ENCODE data around the gene CYP3A5.

CYP3A5 gene

DNA sequence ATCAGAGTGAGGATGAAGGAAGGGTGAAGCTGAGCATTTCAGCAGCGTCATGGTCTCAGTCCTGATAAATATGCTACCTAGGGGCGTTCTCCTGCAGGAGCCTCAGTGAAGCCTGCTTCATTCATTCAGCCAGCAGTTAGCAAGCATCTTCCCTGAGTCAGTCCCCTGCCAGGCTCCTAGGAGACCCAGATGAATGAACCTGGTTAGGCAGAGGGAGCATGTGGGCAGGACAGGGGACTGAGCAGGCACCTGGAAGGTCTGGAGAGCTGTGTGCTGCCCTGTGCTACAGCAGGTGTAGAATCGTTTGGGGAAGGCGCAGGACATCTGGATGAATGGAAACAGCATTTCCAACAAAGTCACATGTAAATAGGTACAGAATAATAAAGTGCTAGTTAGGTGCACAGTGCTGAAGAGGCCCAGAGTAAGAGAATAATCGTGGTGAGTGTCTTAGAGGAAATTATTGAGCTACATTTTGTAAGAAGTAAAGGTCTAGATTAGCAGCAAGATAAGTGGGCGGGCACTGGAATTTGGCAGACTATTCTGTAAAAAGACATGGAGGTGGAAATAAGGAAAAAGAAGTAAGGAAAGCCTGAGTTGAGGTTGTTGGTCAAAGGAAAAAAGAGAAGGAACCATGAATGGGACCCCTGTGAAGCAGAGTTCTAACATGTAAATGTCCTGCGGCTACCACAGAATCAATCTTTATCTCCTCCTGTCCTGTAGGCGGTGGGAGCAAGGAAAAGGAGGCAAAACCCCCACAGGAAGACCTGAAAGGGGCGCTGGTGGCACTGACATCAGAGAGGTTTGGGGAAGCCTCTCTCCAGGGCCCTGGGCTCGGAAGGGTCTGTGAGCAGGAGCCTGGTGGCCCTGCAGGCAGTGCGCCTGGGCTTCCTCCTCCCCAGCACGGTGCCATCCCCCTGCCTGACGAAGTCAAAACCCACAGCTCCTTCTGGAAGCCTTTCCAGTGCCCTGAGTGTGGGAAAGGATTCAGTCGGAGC lies 51.0 kb downstream of the CYP3A5 start:
- no peak for TF ChIP-seq RAD21 (IDR thresholded peaks at IDR 0.05; ENCODE audit: low read depth)
- no peak for TF ChIP-seq TEAD4 (IDR thresholded peaks at IDR 0.05)
- TF ChIP-seq ZBTB7A (IDR thresholded peaks at IDR 0.05; ENCODE audit: low read depth), result no peak
- no peak for TF ChIP-seq NFIC (IDR thresholded peaks at IDR 0.05)
- no peak for TF ChIP-seq EP300 (IDR thresholded peaks at IDR 0.05; ENCODE audit: borderline replicate concordance)
- TF ChIP-seq FOXM1 (IDR thresholded peaks at IDR 0.05; ENCODE audit: borderline replicate concordance, low read depth), result no peak
- no peak for TF ChIP-seq TAF1 (IDR thresholded peaks at IDR 0.05; ENCODE audit: low read depth)
- TF ChIP-seq CREB1 (IDR thresholded peaks at IDR 0.05; ENCODE audit: low read depth), result no peak

DNA sequence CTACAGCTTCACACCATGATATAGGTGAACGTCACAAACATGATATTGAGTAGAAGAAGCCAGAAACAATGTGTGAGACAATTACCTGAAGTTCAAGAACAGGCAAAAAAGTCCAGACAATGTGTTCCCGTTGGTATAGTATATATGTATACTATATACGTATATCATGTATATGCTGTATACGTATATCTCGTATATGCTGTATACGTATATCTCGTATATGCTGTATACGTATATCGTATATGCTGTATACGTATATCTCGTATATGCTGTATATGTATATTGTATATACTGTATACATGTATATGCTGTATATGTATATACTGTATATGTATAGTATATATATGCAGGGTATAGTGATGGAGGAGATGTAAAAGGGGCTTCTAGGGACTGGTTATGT lies 52.3 kb downstream of the CYP3A5 start:
- TF ChIP-seq, protein P1, sequence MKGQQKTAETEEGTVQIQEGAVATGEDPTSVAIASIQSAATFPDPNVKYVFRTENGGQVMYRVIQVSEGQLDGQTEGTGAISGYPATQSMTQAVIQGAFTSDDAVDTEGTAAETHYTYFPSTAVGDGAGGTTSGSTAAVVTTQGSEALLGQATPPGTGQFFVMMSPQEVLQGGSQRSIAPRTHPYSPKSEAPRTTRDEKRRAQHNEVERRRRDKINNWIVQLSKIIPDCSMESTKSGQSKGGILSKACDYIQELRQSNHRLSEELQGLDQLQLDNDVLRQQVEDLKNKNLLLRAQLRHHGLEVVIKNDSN (IDR thresholded peaks at IDR 0.05), result no peak
- no peak for TF ChIP-seq ZBTB7A (IDR thresholded peaks at IDR 0.05; ENCODE audit: low read depth)
- no peak for TF ChIP-seq EGR1 (IDR thresholded peaks at IDR 0.05)
- TF ChIP-seq TEAD4 (IDR thresholded peaks at IDR 0.05), result no peak
- no peak for TF ChIP-seq EP300 (IDR thresholded peaks at IDR 0.05; ENCODE audit: borderline replicate concordance)
- TF ChIP-seq NFIC (IDR thresholded peaks at IDR 0.05), result no peak

DNA sequence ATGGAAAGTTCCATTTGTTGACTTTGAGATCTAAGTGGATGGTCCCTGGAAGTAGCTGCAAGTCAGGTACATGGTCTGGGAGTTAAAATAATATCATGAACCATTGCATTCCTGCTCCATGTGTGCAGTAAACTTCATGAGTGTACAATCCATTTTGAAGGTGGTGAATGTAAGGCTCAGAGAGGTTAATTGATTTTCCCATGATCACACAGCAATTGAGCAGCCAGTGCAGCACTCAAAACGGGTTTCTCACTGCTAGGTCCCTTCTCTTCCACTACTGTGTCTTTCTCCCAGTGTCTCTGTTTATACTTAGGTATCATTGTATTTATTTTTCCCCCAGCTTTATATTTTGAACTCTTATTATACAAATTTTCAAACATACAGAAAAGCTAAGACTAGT lies 53.1 kb downstream of the CYP3A5 start:
- no peak for TF ChIP-seq TCF12 (IDR thresholded peaks at IDR 0.05; ENCODE audit: low read depth)
- TF ChIP-seq YY1 (IDR thresholded peaks at IDR 0.05; ENCODE audit: low read depth), result no peak
- TF ChIP-seq, protein P2, sequence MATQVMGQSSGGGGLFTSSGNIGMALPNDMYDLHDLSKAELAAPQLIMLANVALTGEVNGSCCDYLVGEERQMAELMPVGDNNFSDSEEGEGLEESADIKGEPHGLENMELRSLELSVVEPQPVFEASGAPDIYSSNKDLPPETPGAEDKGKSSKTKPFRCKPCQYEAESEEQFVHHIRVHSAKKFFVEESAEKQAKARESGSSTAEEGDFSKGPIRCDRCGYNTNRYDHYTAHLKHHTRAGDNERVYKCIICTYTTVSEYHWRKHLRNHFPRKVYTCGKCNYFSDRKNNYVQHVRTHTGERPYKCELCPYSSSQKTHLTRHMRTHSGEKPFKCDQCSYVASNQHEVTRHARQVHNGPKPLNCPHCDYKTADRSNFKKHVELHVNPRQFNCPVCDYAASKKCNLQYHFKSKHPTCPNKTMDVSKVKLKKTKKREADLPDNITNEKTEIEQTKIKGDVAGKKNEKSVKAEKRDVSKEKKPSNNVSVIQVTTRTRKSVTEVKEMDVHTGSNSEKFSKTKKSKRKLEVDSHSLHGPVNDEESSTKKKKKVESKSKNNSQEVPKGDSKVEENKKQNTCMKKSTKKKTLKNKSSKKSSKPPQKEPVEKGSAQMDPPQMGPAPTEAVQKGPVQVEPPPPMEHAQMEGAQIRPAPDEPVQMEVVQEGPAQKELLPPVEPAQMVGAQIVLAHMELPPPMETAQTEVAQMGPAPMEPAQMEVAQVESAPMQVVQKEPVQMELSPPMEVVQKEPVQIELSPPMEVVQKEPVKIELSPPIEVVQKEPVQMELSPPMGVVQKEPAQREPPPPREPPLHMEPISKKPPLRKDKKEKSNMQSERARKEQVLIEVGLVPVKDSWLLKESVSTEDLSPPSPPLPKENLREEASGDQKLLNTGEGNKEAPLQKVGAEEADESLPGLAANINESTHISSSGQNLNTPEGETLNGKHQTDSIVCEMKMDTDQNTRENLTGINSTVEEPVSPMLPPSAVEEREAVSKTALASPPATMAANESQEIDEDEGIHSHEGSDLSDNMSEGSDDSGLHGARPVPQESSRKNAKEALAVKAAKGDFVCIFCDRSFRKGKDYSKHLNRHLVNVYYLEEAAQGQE (IDR thresholded peaks at IDR 0.05; ENCODE audit: low read depth), result no peak
- TF ChIP-seq RAD21 (IDR thresholded peaks at IDR 0.05; ENCODE audit: low read depth), result no peak
- TF ChIP-seq EP300 (IDR thresholded peaks at IDR 0.05; ENCODE audit: borderline replicate concordance), result no peak

DNA sequence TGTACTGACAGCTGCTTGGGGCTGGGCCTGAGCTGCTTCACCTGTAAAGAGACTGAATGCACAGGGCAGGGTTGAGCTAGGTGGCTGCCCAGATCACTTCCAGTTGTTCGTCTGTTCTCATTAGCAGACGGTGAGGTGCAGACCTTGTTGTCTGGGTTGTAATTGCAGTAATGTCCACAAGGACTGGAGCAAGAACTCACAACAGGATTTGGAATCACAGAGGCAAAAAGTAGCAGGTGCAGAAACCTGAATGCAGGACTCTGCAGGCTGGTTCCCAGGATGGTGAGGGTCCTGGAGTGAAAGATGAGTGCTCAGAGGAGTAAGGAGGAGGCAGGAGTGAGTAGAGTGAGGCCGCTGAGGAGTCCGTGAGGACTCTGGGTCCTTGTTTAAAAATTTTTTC lies 53.8 kb downstream of the CYP3A5 start:
- TF ChIP-seq, protein P1 (IDR thresholded peaks at IDR 0.05), result no peak
- TF ChIP-seq, protein P3, sequence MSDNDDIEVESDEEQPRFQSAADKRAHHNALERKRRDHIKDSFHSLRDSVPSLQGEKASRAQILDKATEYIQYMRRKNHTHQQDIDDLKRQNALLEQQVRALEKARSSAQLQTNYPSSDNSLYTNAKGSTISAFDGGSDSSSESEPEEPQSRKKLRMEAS (IDR thresholded peaks at IDR 0.05), result no peak
- TF ChIP-seq EP300 (IDR thresholded peaks at IDR 0.05; ENCODE audit: borderline replicate concordance), result no peak
- TF ChIP-seq RAD21 (IDR thresholded peaks at IDR 0.05; ENCODE audit: low read depth), result no peak
- no peak for TF ChIP-seq TEAD4 (IDR thresholded peaks at IDR 0.05)
- TF ChIP-seq FOXM1 (IDR thresholded peaks at IDR 0.05; ENCODE audit: borderline replicate concordance, low read depth), result no peak
- no peak for TF ChIP-seq NFIC (IDR thresholded peaks at IDR 0.05)
- TF ChIP-seq TCF12 (IDR thresholded peaks at IDR 0.05; ENCODE audit: low read depth), result no peak

DNA sequence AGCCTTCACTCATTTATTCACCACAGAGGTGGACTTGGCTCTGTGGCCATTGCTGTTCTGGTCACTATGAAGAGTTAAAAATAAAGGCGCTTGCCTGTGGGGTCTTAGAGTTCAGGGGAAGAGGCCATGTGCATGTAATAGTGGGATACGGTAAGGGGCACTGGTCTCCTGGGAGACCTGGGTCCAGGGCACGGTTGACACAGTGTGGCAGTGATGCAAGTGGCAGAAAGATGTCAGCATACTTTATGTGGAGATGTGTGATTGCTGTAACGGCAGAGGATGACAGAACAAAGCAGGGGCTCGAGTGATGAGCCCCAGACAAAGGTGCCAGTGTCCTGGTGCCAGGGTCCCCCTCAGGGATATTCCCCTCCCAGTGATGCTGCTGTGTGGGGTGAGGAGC lies 54.5 kb downstream of the CYP3A5 start:
- no peak for TF ChIP-seq EGR1 (IDR thresholded peaks at IDR 0.05)
- TF ChIP-seq NFIC (IDR thresholded peaks at IDR 0.05), result no peak
- TF ChIP-seq, protein P3 (IDR thresholded peaks at IDR 0.05), result no peak
- TF ChIP-seq, protein P1 (IDR thresholded peaks at IDR 0.05), result no peak
- no peak for TF ChIP-seq EP300 (IDR thresholded peaks at IDR 0.05; ENCODE audit: borderline replicate concordance)
- no peak for TF ChIP-seq YY1 (IDR thresholded peaks at IDR 0.05; ENCODE audit: low read depth)
- TF ChIP-seq TCF12 (IDR thresholded peaks at IDR 0.05; ENCODE audit: low read depth), result no peak
- TF ChIP-seq ZBTB7A (IDR thresholded peaks at IDR 0.05; ENCODE audit: low read depth), result no peak
- TF ChIP-seq, protein P2 (IDR thresholded peaks at IDR 0.05; ENCODE audit: low read depth), result no peak

DNA sequence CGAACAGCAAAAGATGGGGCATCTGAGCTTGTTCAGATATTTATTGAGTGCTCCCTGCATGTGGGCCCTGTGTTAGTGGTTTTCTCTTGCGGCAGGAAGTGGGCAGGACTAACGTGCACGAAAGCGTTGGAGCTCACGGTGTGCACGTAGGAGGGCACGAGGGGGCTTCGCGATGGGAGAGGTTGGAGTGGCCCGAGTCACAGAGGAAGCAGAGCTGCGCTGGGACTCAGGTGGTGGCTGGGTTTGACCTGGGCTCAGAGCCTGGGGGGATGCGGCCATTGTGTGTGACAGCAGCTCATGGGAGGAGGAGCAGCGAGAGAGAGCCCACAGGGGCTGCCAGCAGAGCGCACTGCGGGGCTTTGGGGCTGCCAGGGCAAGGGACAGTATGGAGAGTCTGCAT lies 55.3 kb downstream of the CYP3A5 start:
- TF ChIP-seq TEAD4 (IDR thresholded peaks at IDR 0.05), result no peak
- TF ChIP-seq, protein P2 (IDR thresholded peaks at IDR 0.05; ENCODE audit: low read depth), result no peak
- no peak for TF ChIP-seq YY1 (IDR thresholded peaks at IDR 0.05; ENCODE audit: low read depth)
- TF ChIP-seq, protein P1 (IDR thresholded peaks at IDR 0.05), result no peak
- no peak for TF ChIP-seq NFIC (IDR thresholded peaks at IDR 0.05)
- no peak for TF ChIP-seq TCF12 (IDR thresholded peaks at IDR 0.05; ENCODE audit: low read depth)
- TF ChIP-seq FOXM1 (IDR thresholded peaks at IDR 0.05; ENCODE audit: borderline replicate concordance, low read depth), result no peak
- no peak for TF ChIP-seq CREB1 (IDR thresholded peaks at IDR 0.05; ENCODE audit: low read depth)
- no peak for TF ChIP-seq RAD21 (IDR thresholded peaks at IDR 0.05; ENCODE audit: low read depth)
- no peak for TF ChIP-seq EGR1 (IDR thresholded peaks at IDR 0.05)

All from Ishikawa (cell line).